Measurements from ENCODE around the gene TTLL13. TPM values are rescaled to one million over a fixed set of nuclear protein-coding genes. Genes with fewer than 3 reads are reported as not detected.
"Not testable (repeated sequence)": the region's sequence is repeated elsewhere in the genome, so short reads cannot be mapped to it uniquely, and the experiment has no call there.

Gene TTLL13
- total RNA-seq, 2 donors from 2014 or later, result not detected

DNA sequence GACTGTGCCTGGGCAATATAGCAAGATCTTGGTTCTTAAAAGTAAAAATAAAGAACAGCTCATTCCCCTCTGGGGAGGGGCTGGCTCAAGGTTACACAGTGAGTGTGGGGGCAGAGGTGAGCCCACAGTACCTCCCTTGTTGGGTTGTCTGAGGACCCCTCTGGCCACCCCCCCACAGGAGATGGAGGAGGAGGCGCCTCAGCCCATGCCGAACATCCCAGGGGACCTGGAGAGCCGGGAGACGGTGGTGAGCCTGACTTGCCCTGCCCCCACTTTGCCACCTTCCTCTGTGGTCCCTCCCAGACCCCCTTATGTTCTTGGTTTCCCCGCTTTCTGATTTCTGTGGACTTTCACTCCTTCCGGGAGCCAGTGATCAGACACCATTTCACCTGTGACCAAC lies 44.8 kb downstream of the TTLL13 start:
- Histone ChIP-seq H3K9me3 (no peaks in the 10 kb centered on the region), H3K4me3 (no peak overlapping the region), H3K27ac (peak overlapping the region; percentile 65 to 91 (median 88)), H3K4me1 (peaks cover 39% of the 10 kb centered on the region), H3K27me3 (no peaks in the 10 kb centered on the region), H3K36me3 (replicated peaks in 1 of 2; ENCODE audit: insufficient read depth in 1 of 2, low read depth in 2 of 2) (no peaks in the 10 kb centered on the region)
- peak in 1 of 4 donors; percentile 26 for DNase-seq
- no peak for ATAC-seq
- WGBS, 2 donors, result 19 to 27% methylated on average over 2 to 6 of the region's 6 CpGs
- no peak for TF ChIP-seq POLR2A (IDR thresholded peaks at IDR 0.05)
- TF ChIP-seq, protein P1, sequence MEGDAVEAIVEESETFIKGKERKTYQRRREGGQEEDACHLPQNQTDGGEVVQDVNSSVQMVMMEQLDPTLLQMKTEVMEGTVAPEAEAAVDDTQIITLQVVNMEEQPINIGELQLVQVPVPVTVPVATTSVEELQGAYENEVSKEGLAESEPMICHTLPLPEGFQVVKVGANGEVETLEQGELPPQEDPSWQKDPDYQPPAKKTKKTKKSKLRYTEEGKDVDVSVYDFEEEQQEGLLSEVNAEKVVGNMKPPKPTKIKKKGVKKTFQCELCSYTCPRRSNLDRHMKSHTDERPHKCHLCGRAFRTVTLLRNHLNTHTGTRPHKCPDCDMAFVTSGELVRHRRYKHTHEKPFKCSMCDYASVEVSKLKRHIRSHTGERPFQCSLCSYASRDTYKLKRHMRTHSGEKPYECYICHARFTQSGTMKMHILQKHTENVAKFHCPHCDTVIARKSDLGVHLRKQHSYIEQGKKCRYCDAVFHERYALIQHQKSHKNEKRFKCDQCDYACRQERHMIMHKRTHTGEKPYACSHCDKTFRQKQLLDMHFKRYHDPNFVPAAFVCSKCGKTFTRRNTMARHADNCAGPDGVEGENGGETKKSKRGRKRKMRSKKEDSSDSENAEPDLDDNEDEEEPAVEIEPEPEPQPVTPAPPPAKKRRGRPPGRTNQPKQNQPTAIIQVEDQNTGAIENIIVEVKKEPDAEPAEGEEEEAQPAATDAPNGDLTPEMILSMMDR (IDR thresholded peaks at IDR 0.05), result no peak
- intact Hi-C loops (cut with DNase I), result no loop called here

DNA sequence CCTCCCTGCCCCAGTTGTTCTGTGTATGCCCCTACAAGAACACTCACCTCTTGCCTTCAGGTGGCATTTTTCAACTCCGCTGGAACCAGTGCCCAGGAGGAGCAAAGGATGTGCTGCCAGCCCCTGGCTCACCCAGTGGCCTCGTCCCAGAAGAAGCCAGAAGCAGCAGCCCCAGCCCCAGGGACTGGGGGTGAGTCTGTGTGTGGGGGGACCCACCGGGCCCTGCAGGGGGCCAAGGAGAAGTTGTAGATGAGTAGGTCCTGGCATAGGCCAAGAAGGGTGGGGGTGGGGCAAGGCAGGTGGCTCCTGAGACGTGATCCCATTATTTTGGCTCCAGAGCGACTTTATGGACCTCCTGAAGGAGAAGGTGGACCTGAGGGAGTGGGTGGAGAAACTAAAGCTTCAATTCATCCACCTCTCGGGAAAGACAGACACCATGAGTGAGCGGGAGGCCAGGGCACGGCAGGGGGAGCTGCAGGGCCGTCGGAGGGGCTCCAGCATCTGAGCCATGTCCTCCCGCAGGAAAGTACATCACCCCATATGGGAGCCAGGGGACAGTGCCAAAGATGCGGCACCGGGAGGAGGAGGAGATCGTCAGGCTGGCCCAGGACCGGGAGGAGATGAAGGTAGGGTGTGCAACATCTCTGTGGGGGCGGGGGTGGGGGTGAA lies 45.4 kb downstream of the TTLL13 start:
- intact Hi-C loops (cut with DNase I), result no loop called here
- Histone ChIP-seq H3K27me3 (no peaks in the 10 kb centered on the region), H3K36me3 (replicated peaks in 1 of 2; ENCODE audit: insufficient read depth in 1 of 2, low read depth in 2 of 2) (no peaks in the 10 kb centered on the region), H3K4me3 (peak overlapping the region in 1 of 2 donors; percentile 12), H3K27ac (peak overlapping the region; percentile 17 to 91 (median 88)), H3K9me3 (no peaks in the 10 kb centered on the region), H3K4me1 (peaks cover 39% of the 10 kb centered on the region)
- peak; percentile 20 for ATAC-seq
- WGBS, 2 donors, result 31 to 33% methylated on average over 11 to 16 of the region's 16 CpGs
- TF ChIP-seq, protein P1 (IDR thresholded peaks at IDR 0.05), result peak in 3 of 7 experiments; percentile 28 to 46 (median 31)
- TF ChIP-seq POLR2A (IDR thresholded peaks at IDR 0.05), result peak in 1 of 3 donors; percentile 1
- peak in 3 of 4 donors; percentile 42 to 58 (median 49) for DNase-seq

DNA sequence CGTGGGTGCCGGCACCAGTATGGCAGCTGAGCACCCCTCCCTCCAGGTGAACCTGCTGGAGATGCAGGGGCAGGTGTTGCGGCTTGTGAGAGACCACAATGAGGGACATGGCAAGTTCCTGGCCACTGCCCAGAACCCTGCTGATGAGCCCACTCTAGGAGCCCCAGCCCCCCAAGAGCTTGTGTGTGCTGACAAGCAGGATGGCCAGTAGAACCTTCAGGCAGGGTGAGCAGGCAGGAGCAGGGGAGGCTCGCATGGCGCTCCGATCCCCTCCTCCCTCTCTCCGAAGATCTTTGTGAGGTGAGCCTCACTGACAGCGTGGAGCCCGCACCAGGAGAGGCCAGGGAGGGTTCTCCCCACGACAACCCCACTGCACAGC lies 45.9 kb downstream of the TTLL13 start:
- peak in 1 of 4 donors; percentile 22 for DNase-seq
- WGBS, 2 donors, result 0 to 27% methylated on average over 4 to 10 of the region's 10 CpGs
- Histone ChIP-seq H3K4me3 (peak overlapping the region in 1 of 2 donors; percentile 12), H3K27me3 (no peaks in the 10 kb centered on the region), H3K36me3 (replicated peaks in 1 of 2; ENCODE audit: insufficient read depth in 1 of 2, low read depth in 2 of 2) (no peaks in the 10 kb centered on the region), H3K4me1 (peaks cover 39% of the 10 kb centered on the region), H3K27ac (peak overlapping the region in 3 of 4 donors; percentile 17 to 90 (median 58)), H3K9me3 (no peaks in the 10 kb centered on the region)
- intact Hi-C loops (cut with DNase I), result no loop called here
- TF ChIP-seq, protein P1 (IDR thresholded peaks at IDR 0.05), result no peak
- peak in 1 of 3 donors; percentile 11 for TF ChIP-seq POLR2A (IDR thresholded peaks at IDR 0.05)
- ATAC-seq, result no peak

DNA sequence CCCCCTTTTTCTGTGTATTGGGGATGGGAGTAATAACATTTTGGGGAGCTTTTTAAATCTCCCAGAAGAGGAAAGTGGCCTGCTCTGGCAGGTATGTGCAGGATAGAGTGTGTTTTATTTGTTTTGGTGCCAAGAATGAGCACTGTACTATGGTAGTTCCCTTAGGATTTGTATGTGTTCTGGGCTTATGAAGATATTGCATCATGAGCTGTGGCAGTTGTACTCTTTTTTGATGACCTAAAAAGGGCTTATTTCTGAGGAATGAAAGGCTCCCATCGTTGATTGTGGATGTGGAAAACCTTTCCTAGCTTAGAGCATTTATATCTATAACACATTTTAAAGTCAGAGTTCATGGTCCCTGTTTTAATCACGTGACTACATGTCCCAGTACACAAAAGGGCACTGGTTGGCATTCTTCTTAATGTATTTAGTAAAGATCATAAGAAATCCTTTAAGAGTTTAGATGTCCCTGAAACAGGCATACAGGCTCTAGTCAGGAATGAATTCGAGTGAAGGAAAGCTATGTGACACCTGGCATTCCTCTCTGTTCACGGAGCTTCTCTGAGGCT lies 47.0 kb downstream of the TTLL13 start:
- H3K9me3 ChIP-seq; intact Hi-C loops (cut with DNase I): not testable (repeated sequence)

DNA sequence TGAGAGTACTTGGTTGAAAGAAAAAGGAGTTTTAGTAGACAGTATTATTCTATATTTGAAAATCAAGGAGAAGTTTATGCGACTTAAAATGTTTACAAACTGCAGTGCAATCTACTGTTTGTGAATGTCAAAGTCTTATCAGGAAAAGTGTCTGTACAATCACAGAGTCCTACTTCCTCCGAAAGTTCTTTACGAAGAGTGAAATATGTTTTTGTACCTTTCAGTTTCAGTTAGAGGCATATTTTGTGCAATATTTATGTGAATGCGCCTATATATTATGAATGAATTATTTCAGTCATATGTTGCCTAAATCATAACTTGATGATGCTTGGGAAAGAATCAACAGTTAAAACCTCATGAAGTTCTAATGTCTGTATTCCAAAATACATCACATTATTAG lies 47.7 kb downstream of the TTLL13 start:
- H3K27me3 ChIP-seq, result no peaks in the 10 kb centered on the region
- no peaks in the 10 kb centered on the region for H3K36me3 ChIP-seq (replicated peaks in 1 of 2; ENCODE audit: insufficient read depth in 1 of 2, low read depth in 2 of 2)
- ATAC-seq (no peak), DNase-seq (no peak)
- intact Hi-C loops (cut with DNase I), result no loop called here
- peaks cover 45% of the 10 kb centered on the region for H3K4me1 ChIP-seq
- TF ChIP-seq, protein P1 (IDR thresholded peaks at IDR 0.05), result no peak
- no peak for TF ChIP-seq POLR2A (IDR thresholded peaks at IDR 0.05)
- 42 to 59% methylated on average over 4 of the region's 4 CpGs for WGBS, 2 donors
- H3K27ac ChIP-seq, result peak overlapping the region in 2 of 4 donors; percentile 22 to 37
- no peaks in the 10 kb centered on the region for H3K9me3 ChIP-seq
- H3K4me3 ChIP-seq, result no peak overlapping the region

More for the DNA sequence above, 47.0 kb downstream of the TTLL13 start:
- Histone ChIP-seq H3K27ac (peak overlapping the region in 3 of 4 donors; percentile 6 to 37 (median 22)), H3K4me1 (peaks cover 43% of the 10 kb centered on the region)
- not testable (repeated sequence) for H3K4me3 ChIP-seq; H3K36me3 ChIP-seq (replicated peaks in 1 of 2; ENCODE audit: insufficient read depth in 1 of 2, low read depth in 2 of 2); H3K27me3 ChIP-seq; ATAC-seq; DNase-seq
- 29 to 30% methylated on average over 4 of the region's 4 CpGs for WGBS, 2 donors

All from body of pancreas (tissue), 4 donors.